SK-N-SH (cell line): ENCODE data around the gene C11orf91.

Experiments
- CHD2 ChIP-seq: fragments of 150-350 bp; IDR thresholded peaks from 2 replicates; pipeline ENCODE4 v1.6.1; 2018; ENCODE audit warnings: low read length; ENCODE audit not compliant: partially characterized antibody
- CTCF ChIP-seq: fragments of 200-600 bp; sonication (generic); IDR thresholded peaks from 2 replicates; pipeline ENCODE4 v1.6.1; 2017; ENCODE audit warnings: antibody characterized with exemption, mild to moderate bottlenecking, moderate library complexity
- EP300 ChIP-seq, 2 experiments: IDR thresholded peaks; 2 replicates each; pipeline versions ENCODE4 v1.4.0 to v1.6.1; 2012; ENCODE audit warnings: borderline replicate concordance in 1 of 2, low read depth in 1 of 2, low read length in 1 of 2
- FOXM1 ChIP-seq: IDR thresholded peaks from 2 replicates; pipeline ENCODE4 v1.4.0; 2012; ENCODE audit warnings: low read depth, mild to moderate bottlenecking
- GABPA ChIP-seq: IDR thresholded peaks from 2 replicates; pipeline ENCODE4 v1.4.0; 2012; ENCODE audit warnings: low read depth, mild to moderate bottlenecking
- JUND ChIP-seq: IDR thresholded peaks from 2 replicates; pipeline ENCODE4 v1.4.0; 2012
- MXI1 ChIP-seq: IDR thresholded peaks from 2 replicates; pipeline ENCODE4 v1.6.1; 2012; ENCODE audit warnings: mild to moderate bottlenecking, low read depth, low read length, improper control_type of control experiment
- POLR2AphosphoS5 ChIP-seq: IDR thresholded peaks from 2 replicates; pipeline ENCODE4 v1.6.1; 2012; ENCODE audit warnings: low read depth, low read length
- RAD21 ChIP-seq: IDR thresholded peaks from 2 replicates; pipeline ENCODE4 v1.6.1; 2012; ENCODE audit warnings: mild to moderate bottlenecking, low read length
- REST ChIP-seq: IDR thresholded peaks from 2 replicates; pipeline ENCODE4 v1.6.1; 2012; ENCODE audit warnings: mild to moderate bottlenecking, low read depth, low read length, moderate library complexity
- RFX5 ChIP-seq: IDR thresholded peaks from 2 replicates; pipeline ENCODE4 v1.6.1; 2012; ENCODE audit warnings: mild to moderate bottlenecking, improper control_type of control experiment, low read length
- TAF1 ChIP-seq: IDR thresholded peaks from 2 replicates; pipeline ENCODE4 v1.6.1; 2012; ENCODE audit warnings: low read depth, mild to moderate bottlenecking, low read length, moderate library complexity, borderline replicate concordance
- TEAD4 ChIP-seq: IDR thresholded peaks from 2 replicates; pipeline ENCODE4 v1.4.0; 2012; ENCODE audit warnings: mild to moderate bottlenecking, borderline replicate concordance; ENCODE audit not compliant: insufficient read depth
- YY1 ChIP-seq: IDR thresholded peaks from 2 replicates; pipeline ENCODE4 v1.4.0; 2012; ENCODE audit warnings: low read depth, mild to moderate bottlenecking

- TF ChIP-seq POLR2AphosphoS5 (no peak), GABPA (no peak), TAF1 (no peak), CTCF (no peak), YY1 (no peak), RAD21 (no peak), FOXM1 (no peak), RFX5 (no peak), REST (no peak), MXI1 (no peak), CHD2 (no peak), TEAD4 (no peak), JUND (no peak), EP300 (IDR thresholded peaks at IDR 0.05; ENCODE audit: borderline replicate concordance in 1 of 2, low read depth in 1 of 2, low read length in 1 of 2) (no peak)
Measured at GRCh38 chr11:33706546-33706945, 5.9 kb upstream of the C11orf91 start.
